GM21717 (cell line): ENCODE results near the gene GM2A.
"Not testable (repeated sequence)": the region's sequence is repeated elsewhere in the genome, so short reads cannot be mapped to it uniquely, and the experiment has no call there.

ENCODE experiments used
- ATAC-seq: cut with Tn5 transposase; IDR thresholded peaks from one replicate; pipeline ENCODE4 v1.9.1; 2021; ENCODE audit warnings: mild to moderate bottlenecking, moderate library complexity; ENCODE audit not compliant: unreplicated experiment

GM2A gene

DNA sequence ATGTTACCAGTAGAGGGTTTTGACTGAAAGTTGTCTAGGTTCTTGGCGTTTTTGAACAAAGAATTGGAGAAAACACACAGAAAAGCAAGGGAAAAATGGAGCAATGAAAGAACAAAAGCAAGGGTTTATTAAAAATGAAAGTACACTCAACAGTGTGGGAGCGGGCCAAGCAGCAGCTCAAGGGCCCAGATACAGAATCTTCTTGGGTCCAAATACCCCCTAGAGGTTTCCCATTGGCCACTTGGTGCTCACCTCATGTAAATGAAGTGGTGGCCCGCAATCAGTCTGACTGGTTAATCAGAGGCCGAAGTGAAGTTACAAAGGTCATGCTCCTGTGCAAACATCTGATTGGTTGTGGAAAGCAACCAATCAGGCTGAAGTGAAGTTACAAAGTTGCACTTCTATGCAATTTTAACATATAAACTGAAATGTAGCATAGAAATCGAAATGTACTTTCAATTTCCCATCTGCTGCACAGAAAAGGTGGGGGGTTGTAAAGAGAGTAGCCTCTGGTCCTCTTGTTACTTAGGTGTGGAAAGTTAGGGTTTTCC lies 1.9 kb upstream of the GM2A start:
- ATAC-seq, result no peak

DNA sequence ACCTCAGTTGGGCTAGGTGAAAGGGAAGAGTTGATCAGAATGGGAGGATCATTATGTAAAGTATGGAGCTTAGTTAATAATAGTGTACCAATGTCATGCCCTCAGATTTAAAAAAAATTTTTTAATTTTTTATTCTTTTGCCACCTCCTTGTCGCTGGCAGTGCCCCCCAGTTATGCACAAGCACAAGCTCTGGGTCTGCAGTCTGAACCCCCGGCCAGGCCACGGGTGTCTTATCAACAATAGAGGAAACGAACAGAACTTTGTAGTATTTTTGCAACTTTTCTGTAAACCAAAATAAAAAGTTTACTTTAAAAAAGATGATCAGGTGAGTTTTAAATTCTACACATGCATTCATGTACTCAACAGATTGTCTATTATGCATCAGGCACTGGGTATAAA lies 1.4 kb upstream of the GM2A start:
- ATAC-seq, result no peak

DNA sequence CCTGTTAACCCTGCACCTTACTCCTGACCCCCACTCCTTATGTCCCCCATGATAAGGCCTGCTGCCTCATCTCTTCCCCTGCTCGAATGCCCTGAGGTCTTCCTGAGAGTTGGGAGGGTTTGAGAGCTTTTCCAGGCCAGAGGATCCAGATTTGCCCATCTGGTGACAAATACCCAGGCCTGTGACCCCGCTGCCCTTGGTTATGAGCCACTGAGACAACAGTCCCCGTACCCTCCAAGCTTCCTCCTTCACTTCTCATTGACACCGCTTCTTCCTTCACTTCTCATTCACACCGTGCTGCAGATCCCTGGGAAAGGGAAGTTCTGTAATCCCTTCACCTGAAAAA lies 593 bp downstream of the GM2A start:
- ATAC-seq, result no peak

DNA sequence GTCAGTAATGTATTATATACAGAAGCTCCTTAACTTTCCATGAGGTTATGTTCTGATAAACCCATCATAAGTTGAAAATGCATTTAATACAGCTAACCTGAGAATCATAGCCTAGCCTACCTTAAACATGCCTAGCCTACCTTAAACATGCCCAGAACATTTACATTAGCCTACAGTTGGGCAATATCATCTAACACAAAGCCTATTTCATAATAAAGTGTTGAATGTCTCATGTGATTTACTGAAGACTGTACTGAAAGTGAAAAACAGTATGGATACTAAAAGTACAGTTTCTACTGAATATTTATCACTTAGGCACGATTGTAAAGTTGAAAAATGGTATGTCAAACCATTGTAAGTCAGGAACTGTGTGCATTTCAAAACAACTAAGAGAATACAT lies 1.6 kb downstream of the GM2A start:
- no peak for ATAC-seq

DNA sequence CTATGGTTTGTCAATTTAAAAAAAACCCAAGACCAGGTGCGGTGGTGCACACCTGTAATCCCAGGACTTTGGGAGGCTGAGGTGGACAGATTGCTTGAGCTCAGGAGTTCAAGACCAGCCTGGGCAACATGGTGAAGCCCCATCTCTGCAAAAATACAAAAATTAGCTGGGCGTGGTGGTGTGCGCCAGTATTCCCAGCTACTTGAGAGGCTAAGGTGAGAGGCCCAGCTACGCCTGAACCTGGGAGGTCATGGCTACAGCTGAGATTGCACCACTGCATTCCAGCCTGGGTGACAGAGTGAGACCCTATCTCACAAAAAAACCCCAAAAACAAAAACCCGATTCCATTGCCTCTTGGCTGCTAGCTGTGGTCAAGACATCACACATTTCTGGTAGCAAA lies 2.0 kb downstream of the GM2A start:
- not testable (repeated sequence) for ATAC-seq

DNA sequence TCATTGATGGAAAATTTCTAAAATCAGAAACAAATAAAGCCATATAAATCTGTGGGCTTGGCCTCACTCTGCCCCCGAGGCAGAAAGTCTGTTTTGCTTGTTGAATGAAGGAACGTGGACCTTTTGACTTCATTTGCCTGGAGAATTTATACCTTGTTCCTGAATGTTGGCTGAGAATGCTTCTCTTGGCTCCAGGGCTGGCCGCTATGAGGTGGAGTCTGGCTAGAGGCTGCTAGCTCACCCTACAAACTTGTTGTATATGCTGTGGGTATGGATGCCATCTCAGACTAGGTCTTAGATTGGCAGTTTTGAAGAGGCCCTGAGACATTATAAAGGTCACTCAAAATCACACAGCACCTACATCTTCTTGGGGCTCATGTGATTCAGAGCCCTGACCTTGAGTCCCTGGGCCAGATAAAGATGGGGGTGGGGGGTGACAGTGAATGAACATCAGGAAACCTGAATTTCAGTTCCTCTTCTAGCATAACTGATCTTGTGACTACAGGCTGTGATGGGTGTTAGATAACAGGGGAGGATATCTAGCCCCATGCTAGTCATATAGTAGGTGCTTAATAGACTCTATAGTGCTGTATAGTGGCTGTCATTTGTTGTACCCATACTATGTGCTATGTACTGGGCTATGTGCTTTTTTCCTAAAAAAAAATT lies 2.8 kb downstream of the GM2A start:
- ATAC-seq, result peak; percentile 34

DNA sequence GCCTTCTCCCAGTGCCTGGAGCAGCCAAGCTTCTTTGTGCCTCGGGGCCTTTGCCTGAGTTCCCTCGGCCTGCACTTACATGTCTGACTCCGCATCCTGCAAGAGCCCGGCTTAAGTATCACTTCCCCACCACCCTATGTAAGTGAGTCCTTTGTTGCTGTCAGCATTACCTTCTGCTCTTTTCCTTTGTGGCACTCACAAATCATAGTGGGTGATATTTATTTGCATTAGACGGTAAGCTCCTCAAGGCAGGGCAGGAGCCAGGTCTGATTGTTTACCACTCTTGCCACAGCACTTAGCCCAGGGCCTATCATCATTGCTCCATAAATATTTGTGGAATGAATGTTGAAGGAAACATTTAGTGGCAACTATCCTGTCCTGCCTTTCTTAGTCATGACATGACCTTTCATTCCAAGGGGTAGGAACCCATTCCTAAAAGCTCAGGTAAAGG lies 4.8 kb downstream of the GM2A start:
- peak; percentile 29 for ATAC-seq

DNA sequence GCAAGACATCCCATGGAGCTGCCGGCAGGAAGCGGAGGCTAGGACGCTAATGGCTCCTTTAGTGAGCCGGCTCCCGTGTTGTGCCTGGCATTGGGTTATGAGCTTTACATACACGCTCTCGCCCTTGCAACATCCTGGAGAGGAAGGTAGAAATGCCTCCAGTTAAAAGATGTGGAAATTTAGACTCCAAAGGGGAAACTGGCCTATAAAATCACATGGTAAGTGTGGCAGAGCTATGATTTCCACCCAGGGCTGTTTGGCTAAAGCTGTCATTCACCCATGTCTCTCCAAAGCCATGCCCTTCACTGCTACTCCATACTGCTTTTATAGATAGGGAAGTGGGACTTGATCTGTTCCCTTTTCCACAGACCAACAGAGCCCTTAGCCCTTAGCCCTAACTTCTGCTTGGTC lies 5.2 kb downstream of the GM2A start:
- ATAC-seq, result no peak

DNA sequence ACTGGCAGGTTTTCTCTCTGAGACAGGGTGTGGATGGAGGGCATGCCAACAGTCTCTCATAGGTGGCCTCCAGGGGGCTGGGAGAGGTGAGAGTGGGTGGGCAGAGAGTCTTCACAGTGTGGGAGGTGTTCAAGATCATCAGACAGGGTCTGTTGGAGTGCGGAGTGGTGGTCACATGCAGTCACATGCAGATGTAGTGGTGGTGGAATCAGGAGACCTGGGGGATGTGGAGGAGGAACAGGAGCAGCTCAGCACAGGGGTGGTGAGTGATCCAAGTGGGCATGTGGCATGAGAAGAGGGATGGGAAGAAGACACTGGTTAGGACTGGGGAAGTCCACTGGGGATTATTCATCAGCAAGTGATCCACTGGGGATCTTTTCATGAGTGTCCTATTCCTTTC lies 5.8 kb downstream of the GM2A start:
- ATAC-seq, result no peak

DNA sequence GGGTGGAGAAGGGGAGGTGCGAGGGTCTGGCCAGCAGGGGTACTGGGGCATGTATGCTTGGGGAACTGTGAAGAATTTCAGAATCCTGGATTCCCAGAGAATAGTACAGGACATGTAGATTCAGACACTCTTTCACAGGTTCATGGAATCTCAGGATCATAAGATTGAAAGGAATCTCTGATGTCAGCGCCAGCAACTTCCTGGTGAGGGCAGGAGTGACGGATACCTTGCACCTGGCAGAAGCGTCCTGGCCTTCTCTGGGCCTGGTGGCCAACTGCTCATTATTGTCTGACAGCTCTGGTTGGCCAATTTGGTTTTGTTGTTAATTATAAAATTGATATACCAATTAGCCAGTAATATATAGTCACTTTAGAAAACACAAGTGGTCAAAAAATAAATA lies 6.9 kb downstream of the GM2A start:
- no peak for ATAC-seq

DNA sequence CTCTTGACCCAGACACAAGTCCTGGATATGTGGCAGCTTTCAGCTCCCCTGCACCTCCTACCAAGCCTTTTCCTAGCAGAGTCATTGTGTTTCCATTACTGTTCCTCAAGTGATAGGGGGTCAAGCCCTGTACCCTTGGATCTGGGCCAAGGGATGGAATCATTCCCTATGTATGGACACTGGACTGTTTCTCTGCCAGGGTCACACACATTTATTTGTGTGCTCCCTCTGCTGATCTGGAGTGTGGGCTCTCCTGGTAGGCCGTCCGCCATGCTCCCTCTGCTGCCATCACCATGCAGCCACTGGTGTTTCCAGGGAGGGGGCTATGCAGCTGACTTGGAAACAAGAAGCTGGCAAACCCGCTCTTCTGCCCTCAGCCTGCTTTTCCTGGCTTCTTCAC lies 9.5 kb downstream of the GM2A start:
- no peak for ATAC-seq

DNA sequence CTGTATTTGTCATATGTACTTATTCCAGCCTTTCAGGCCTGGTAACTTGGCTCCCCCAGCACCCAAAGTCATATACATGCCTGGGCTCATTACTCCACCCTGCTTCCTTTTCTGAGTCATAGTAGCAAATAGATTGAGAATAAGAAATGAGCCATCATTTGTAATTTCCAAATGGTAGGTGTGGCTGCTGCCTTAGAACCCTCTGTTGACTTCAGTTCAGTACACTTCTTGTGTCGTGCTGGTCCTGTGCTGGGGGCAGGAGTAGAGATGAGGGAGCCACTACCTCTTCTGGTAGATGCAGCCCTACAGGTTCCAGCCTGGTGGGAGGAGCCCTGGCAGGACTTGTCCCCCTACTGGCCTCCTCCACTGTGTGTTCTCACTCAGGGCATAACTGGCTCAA lies 11.1 kb downstream of the GM2A start:
- ATAC-seq, result peak; percentile 57

DNA sequence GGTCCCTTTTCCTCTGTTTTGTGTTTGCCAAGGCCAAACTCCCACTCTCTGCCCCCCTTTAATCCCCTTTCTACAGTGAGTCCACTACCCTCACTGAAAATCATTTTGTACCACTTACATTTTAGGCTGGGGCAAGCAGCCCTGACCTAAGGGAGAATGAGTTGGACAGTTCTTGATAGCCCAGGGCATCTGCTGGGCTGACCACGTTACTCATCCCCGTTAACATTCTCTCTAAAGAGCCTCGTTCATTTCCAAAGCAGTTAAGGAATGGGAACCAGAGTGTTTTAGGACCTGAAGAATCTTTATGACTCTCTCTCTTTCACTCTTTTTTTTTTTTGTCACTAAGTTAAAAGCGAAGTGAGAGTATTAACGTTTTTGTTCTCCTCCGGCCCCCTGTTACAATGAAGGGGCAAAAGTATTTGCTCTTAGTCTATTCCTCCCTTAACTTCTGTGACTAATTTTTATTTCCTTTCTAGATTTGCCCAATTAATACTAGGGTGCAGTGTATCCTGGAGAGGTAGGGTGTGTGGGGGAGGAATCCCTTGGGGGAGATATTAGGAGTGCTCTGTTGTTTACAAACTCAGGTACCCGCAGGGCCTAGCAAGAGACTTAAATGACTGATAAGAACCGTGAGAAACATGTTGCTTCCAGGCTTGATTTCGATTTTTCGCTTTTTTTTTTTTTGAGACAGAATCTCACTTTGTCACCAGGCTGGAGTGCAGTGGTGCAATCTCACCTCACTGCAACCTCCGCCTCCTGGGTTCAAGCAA lies 14.7 kb downstream of the GM2A start:
- no peak for ATAC-seq

DNA sequence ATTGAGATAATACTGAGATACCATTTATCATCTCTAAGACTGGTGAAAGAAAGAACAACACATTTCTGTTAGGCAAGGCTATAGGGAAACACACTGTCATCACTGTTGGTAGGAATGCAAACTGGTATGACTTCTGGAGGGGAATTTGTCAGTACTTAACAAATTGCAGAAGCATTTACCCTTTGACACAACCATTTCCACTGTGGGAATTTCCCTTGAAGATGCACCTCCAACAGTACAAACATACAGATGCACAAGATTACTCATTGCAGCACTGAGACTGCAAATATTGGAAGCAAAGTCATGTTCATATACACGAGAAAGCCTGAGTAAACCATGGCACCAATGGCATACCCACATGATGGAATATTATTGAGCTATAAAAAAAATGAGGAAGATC lies 17.6 kb downstream of the GM2A start:
- ATAC-seq, result peak; percentile 85

DNA sequence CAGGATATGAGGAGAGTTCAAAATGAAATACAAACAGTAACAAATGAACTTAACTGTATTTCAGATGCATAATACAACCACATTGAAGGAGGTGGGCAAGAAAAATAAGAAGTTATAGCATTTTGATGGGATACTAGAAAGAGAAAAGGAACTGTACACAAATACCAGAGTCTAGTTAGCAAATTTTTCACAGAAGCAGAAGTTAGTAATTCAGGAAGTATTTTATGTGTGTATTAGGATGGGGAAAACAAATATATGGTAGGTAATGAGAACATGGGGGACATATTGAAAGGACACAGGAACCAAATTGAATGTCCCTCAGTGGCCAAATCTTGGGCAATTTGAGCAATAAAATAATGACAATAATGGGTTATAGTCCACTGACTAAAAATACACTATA lies 18.4 kb downstream of the GM2A start:
- no peak for ATAC-seq

DNA sequence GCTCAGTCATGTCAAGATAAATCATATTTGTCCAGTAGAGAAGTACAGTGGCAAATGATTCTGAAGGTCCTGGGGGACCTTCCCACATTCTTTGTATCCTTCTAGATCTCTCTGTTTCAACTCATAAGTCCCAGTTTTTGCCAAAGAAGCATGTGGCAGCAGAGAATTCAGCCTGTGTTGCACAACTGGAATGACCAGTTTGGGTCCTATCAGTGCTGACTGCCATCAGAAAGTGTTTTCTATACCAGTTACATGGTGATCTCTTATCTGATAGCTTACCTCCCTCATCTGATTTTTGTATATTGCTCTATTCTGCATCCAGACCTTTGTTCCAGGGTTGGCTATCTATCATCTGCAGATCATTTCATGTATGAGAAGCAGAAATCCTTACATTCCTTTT lies 21.7 kb downstream of the GM2A start:
- no peak for ATAC-seq

DNA sequence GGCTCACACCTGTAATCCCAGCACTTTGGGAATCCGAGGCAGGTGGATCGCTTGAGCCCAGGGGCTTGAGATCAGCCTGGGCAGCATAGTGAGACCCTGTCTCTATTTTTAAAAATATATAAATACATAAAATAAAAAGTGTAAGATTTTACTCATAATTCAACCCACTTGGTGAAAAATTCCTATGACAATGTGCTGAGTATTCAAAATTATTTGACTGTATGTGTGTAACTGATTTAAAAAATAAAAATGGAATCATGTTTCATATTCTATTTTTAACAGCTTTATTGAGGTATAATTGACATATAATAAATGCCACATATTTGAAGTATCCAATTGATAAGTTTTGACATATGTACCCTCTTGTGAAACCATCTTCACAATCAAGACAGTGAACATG lies 22.8 kb downstream of the GM2A start:
- no peak for ATAC-seq

DNA sequence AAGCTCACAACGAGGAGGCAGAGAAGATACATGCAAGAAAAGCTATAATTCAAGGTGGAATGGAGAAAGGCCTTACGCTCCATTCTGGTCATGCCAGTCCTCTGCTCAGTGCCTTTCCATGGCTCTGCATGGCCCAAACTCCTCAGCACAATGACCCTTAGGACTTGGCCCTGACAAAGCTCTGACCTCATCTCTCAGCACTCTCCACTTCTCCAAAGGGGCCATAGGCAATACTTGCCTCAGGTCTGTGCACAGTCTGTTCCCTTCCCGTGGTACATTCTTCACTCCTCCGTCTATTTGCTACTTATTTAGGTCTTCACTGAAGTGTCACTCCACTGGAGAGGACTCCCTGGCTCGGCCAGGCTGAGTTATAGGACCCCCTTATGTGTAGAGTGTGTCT lies 25.9 kb downstream of the GM2A start:
- ATAC-seq, result no peak

DNA sequence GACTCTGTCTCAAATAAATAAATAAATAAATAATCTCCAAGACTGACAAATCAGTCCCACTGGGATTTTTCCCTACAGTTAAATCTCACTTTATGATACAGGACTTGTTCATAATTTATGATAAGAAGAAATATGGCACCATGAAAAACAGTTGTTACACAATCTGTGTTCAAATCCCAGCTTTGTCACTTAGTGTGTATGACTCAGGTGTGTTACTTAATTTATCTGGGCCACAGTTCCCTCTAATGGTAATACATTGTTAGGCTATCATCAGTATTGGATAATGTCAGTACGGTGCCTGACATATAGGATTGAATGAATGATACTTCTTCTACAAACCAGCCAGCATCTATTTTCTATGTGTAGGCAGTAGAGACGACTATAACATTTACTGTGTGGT lies 27.5 kb downstream of the GM2A start:
- no peak for ATAC-seq

DNA sequence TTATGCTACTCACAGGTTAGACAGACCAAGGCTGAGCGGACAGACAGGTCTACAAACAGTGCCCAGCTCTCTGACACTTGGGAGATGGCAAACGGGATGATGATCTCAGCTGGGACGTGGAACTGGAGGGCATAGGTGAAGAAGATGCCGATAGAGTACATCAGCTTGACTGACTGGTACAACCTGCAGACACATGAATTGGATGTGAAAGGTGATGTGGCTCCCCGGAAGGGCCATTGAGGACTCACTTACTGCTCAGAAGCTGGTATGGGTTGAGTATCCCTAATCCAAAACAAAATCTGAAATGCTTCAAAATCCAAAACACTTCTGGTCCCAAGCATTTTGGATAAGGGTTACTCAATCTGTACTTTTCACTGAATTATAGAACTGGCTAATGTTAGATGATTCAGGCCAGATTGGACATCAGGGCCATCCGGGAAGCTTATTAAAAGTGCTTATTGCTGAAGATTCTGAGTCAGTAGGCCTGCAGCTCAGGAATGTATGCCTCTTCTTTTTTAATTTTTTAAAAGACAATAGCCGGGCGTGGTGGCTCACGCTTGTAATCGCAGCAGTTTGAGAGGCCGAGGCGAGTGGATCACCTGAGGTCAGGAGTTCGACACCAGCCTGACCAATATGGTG lies 28.1 kb downstream of the GM2A start:
- no peak for ATAC-seq

DNA sequence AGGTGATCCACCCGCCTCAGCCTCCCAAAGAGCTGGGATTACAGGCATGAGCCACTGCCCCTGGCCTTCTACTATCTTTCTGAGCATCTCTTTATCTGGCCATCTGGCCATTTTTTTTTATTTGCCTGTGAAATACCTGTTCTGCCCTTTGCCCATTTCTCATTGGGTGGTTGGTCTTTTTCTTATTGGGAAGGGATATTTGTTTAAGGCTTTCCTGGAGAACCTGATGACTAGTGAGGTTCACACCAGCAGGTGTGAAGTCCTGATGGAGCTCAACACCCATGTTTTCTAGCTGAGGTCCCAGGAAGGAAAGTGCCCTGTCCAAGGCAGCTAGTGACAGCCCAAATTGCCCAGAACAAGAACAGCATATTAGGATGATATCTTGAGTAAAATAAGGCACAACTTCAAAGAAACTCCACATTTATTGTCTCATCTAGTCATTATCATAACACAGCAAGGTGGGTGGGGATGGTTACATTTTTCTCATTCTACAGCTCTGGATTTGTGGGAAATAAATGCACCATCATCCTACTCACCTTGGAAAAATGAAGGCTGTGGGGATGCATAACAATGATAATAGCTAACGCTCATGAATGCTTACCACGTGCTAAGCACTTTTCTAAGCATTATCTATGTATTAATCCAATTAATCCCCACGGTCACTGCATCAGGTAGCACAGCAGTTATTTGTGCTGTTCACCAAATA lies 30.3 kb downstream of the GM2A start:
- no peak for ATAC-seq
